Measurements from ENCODE around the gene GNAI2.
"Not testable (repeated sequence)": the region's sequence is repeated elsewhere in the genome, so short reads cannot be mapped to it uniquely, and the experiment has no call there.

Gene GNAI2

GRCh38 chr3:50226888-50227389 is 9.1 kb upstream of the GNAI2 start:
- DNase-seq (ENCODE audit: low read depth, low spot score): no peak

GRCh38 chr3:50227390-50228183 is 8.4 kb upstream of the GNAI2 start:
- DNase-seq (ENCODE audit: low read depth, low spot score): no peak

- not testable (repeated sequence) for DNase-seq (ENCODE audit: low read depth, low spot score)
Measured at GRCh38 chr3:50228184-50228763, 7.7 kb upstream of the GNAI2 start.

GRCh38 chr3:50229490-50229889 is 6.5 kb upstream of the GNAI2 start:
- DNase-seq (ENCODE audit: low read depth, low spot score): no peak

- DNase-seq (ENCODE audit: low read depth, low spot score): no peak
Measured at GRCh38 chr3:50230104-50230793, 5.8 kb upstream of the GNAI2 start.

- DNase-seq (ENCODE audit: low read depth, low spot score): no peak
Measured at GRCh38 chr3:50230794-50231125, 5.2 kb upstream of the GNAI2 start.

GRCh38 chr3:50231581-50231980 is 4.4 kb upstream of the GNAI2 start:
- DNase-seq (ENCODE audit: low read depth, low spot score): no peak

GRCh38 chr3:50232303-50232702 is 3.7 kb upstream of the GNAI2 start:
- DNase-seq (ENCODE audit: low read depth, low spot score): no peak

GRCh38 chr3:50233176-50233575 is 2.8 kb upstream of the GNAI2 start:
- DNase-seq (ENCODE audit: low read depth, low spot score): no peak

- DNase-seq (ENCODE audit: low read depth, low spot score): no peak
Measured at GRCh38 chr3:50236484-50237132, 604 bp downstream of the GNAI2 start.

- no peak for DNase-seq (ENCODE audit: low read depth, low spot score)
Measured at GRCh38 chr3:50237133-50237651, 1.2 kb downstream of the GNAI2 start.

- DNase-seq (ENCODE audit: low read depth, low spot score): no peak
Measured at GRCh38 chr3:50237754-50238548, 1.9 kb downstream of the GNAI2 start.

- no peak for DNase-seq (ENCODE audit: low read depth, low spot score)
Measured at GRCh38 chr3:50238549-50239026, 2.6 kb downstream of the GNAI2 start.

GRCh38 chr3:50239649-50240048 is 3.6 kb downstream of the GNAI2 start:
- DNase-seq (ENCODE audit: low read depth, low spot score): no peak

GRCh38 chr3:50241163-50241562 is 5.2 kb downstream of the GNAI2 start:
- DNase-seq (ENCODE audit: low read depth, low spot score): no peak

GRCh38 chr3:50241713-50242380 is 5.8 kb downstream of the GNAI2 start:
- DNase-seq (ENCODE audit: low read depth, low spot score): no peak

- DNase-seq (ENCODE audit: low read depth, low spot score): no peak
Measured at GRCh38 chr3:50242381-50242770, 6.4 kb downstream of the GNAI2 start.

GRCh38 chr3:50242851-50243542 is 7.0 kb downstream of the GNAI2 start:
- DNase-seq (ENCODE audit: low read depth, low spot score): no peak

- DNase-seq (ENCODE audit: low read depth, low spot score): no peak
Measured at GRCh38 chr3:50243543-50243895, 7.5 kb downstream of the GNAI2 start.

- not testable (repeated sequence) for DNase-seq (ENCODE audit: low read depth, low spot score)
Measured at GRCh38 chr3:50244813-50245212, 8.8 kb downstream of the GNAI2 start.

All from iPS DF 19.7 (cell line).